Left ventricle myocardium superior (tissue), 1 donor: Measurements from ENCODE around the gene SERAC1. TPM values are rescaled to one million over a fixed set of nuclear protein-coding genes. Genes with fewer than 3 reads are reported as not detected.
"Not testable (repeated sequence)": the region's sequence is repeated elsewhere in the genome, so short reads cannot be mapped to it uniquely, and the experiment has no call there.

Experiments
- ATAC-seq: fragments of 200-7000 bp; cut with Tn5 transposase; one replicate; pipeline ENCODE4 v1.9.1; 2020; ENCODE audit warnings: mild to moderate bottlenecking, moderate library complexity
- DNase-seq: peaks from one replicate; pipeline ENCODE4 v3.0.0-alpha.2; 2020
- intact Hi-C: fragments of 100-400 bp; cut with micrococcal nuclease; formaldehyde crosslinking; loops from one replicate; pipeline ENCODE4 v1.11.0; 2022
- total RNA-seq: library from RNA; stranded (reverse); fragmentation: NEBNext Ultra II Directional; extraction: Animal tissue kit (Norgen Biotek cat#: 25700); gene quantifications from one replicate; pipeline ENCODE4 v1.2.1, GENCODE V29; 2021
- donor health status: DM: no; HTN: yes; CAD: no; lungs with severe emphysema.

Gene SERAC1
- total RNA-seq, 1 donor from 2014 or later, result 5.6 TPM

DNA sequence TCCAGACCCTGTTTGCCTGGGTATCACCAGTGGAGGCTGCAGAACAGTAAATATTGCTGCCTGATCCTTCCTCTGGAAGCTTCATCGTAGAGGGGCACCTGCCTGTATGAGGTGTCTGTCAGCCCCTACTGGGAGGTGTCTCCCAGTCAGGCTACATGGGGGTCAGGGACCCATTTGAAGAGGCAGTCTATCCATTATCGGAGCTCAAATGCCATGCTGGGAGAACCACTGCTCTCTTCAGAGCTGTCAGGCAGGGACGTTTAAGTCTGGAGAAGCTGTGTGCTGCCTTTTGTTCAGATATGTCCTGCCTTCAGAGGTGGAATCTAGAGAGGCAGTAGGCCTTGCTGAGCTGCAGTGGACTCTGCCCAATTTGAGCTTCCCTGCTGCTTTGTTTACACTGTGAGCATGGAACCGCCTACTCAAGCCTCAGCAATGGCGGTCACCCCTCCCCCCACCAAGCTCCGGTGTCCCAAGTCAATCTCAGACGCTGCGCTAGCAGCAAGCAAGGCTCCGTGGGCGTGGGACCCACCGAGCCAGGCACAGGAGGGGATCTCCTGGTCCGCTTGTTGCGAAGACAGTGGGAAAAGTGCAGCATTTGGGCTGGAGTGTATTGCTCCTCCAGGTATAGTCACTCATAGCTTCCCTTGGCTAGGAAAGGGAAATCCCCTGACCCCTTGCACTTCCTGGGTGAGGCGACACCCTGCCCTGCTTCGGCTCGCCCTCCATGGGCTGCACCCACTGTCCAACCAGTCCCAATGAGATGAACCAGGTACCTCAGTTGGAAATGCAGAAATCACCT is 15.3 kb upstream of the SERAC1 start:
- DNase-seq, ATAC-seq, intact Hi-C loops: not testable (repeated sequence)

DNA sequence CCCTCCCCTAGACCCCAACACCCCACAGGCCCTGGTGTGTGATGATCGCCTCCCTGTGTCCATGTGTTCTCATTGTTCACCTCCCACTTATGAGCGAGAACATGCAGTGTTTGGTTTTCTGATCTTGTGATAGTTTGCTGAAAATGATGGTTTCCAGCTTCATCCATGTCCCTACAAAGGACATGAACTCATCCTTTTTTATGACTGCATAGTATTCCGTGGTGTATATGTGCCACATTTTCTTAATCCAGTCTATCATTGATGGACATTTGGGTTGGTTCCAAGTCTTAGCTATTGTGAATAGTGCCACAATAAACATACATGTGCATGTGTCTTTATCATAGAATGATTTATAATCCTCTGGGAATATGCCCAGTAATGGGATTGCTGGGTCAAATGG is 9.7 kb upstream of the SERAC1 start:
- ATAC-seq, DNase-seq, intact Hi-C loops: not testable (repeated sequence)

DNA sequence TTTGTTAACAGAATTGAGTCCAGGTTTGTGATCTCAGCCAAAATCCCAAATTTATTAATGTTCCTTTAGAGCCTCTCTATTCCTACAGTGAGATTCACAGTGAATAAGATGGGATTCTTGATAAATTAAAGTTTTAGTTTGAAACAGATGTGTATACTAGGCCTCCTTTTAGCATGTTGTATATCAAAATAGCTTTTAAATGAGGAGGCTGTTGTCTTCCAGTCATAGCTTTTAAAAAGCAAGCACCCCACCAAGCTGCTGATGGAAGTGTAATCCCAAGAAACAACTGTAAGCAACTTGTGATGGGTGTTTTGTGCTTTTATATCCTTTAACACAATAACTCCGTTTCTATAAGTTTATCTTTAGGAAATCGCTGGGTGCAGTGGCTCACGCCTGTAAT is 7.0 kb upstream of the SERAC1 start:
- no peak for DNase-seq
- ATAC-seq, result no peak
- intact Hi-C loops, result no loop called here

DNA sequence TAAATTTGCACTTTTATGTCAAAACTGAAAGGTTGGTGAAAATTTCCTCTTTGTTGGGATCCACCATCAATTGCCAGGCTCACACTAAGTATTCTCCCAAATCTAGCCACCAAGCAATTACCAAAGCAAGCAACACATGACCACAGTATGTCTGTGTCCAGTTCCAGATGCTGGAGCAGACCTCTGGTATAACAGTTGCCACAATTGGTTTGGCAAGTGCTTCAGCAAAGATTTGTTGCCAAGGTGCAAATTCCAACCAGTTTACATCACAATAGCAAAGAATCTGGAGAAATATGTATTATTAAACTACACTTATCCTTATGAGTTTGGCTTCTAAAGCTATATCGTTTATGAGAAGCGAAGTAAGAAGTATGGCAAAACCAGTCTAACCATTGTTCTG is 6.5 kb upstream of the SERAC1 start:
- intact Hi-C loops, result no loop called here
- no peak for DNase-seq
- ATAC-seq, result peak; percentile 63

DNA sequence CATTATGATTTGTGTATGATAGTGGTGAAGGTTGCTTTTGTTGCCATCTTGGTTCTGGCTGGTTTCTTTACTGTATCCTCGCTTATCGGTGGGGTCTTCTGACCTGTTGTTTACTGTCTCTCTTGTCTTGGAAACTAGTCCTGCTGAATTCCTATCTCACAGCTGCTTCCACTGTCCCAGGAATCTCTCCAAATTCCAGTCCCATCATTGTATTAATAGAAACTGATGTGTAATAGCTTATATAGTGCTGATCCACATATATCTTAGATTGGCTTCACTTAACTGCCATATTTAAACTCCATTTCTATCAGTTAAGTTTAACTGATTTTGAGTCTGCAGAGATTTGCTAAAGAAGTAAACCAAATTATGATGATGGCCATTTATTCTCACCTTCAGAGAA is 6.0 kb upstream of the SERAC1 start:
- intact Hi-C loops, result no loop called here
- ATAC-seq, result no peak
- no peak for DNase-seq

DNA sequence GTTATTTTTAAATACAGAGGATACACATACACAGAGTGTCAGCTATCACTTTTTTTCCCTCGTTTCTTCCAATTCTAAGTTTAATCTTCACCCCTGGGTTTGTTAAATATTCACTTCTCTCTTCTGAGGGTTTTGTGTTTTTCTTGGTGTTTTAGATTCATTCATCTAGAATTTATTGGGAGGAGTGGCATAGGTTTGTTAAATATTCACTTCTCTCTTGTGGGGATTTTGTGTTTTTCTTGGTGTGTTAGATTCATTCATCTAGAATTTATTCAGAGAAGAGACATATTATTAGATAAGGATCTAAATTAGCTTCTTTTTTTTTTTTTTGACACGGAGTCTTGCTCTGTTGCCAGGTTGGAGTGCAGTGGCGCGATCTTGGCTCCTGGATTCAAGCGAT is 3.9 kb upstream of the SERAC1 start:
- intact Hi-C loops, result no loop called here
- no peak for ATAC-seq
- DNase-seq, result no peak

DNA sequence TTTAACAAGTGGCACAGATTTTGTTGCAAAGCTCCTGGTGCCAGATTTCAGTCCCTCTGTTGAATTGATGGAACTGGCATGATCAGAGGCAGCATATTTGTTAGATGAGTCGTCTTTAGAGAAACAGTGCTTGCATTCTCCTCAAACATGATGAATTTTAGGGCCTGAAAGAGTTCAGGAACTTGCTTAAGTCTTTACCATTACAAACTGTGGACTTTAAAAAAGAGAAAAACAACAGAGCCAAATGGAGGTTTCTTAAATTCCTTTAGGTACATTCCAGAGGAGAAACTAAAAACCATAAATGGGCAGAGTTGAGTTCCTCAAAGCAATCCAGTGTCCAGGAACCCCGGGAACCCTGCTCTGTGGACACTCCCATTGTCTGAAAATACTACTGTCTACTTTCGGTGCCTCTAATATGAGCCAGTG is 2.6 kb upstream of the SERAC1 start:
- no peak for ATAC-seq
- intact Hi-C loops, result no loop called here
- DNase-seq, result no peak

DNA sequence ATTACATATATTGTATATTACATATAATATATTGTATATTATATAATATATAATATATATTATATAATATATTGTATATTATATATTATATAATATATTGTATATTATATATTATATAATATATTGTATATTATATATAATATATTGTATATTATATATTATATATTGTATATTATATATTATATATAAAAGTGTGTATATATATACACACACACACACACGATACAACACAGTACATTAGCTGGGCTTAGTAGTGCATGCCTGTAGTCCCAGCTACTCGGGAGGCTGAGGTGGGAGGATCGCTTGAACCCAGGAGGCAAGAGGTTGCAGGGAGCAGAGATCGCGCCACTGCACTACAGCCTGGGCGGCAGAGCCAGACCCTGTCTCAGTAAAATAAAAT is 1.6 kb upstream of the SERAC1 start:
- intact Hi-C loops, ATAC-seq, DNase-seq: not testable (repeated sequence)

DNA sequence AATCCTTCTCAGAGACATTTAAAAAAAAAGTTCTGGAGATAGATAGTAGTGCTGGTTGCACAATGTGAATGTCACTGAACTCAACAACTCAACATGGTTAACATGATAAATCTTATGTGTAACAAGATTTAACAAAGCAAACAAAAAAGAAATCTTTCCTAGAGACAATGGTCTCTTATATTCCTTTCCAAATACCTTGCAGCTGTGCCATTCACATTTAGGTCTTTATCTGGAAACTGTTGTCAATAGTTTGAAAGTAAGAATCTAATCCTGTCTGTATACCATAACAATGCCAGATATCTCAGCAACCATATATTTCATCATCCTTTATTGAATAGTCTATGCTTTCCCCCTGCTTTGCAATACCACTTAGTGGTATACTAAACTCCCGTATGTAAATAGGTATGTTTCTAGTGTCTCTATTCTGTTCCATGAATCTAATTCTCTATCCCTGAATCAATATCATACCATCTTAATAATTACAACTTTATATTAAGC is 2.1 kb downstream of the SERAC1 start:
- ATAC-seq, result no peak
- no peak for DNase-seq
- intact Hi-C loops, result no loop called here

DNA sequence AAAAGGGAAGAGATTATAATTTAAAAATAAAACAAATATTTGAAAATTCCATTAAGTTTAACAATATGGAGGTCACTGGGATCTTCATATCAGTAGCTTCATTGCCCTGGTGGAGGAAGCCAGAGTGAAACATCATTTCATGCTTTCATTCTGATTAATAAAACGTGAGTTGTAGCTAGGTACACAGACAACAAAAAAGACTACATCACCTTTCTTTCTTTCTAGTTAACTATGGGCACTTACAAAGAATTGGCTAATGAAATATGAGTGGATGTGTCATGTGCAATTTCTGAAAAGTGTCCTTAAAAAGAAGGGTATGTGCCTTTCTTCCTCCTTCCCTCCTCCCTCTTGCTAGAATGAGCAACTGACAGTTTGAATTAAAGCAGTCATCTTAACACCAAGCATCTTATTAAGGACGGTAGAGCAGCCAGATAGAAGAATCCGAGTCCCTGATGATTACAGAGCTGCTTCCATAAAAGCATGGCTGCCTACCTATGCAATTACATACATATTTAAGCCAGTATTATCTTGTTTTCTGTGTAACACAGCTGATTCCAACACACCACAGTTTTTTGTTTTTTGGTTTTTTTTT is 3.4 kb downstream of the SERAC1 start:
- no peak for DNase-seq
- ATAC-seq, result no peak
- intact Hi-C loops, result no loop called here

DNA sequence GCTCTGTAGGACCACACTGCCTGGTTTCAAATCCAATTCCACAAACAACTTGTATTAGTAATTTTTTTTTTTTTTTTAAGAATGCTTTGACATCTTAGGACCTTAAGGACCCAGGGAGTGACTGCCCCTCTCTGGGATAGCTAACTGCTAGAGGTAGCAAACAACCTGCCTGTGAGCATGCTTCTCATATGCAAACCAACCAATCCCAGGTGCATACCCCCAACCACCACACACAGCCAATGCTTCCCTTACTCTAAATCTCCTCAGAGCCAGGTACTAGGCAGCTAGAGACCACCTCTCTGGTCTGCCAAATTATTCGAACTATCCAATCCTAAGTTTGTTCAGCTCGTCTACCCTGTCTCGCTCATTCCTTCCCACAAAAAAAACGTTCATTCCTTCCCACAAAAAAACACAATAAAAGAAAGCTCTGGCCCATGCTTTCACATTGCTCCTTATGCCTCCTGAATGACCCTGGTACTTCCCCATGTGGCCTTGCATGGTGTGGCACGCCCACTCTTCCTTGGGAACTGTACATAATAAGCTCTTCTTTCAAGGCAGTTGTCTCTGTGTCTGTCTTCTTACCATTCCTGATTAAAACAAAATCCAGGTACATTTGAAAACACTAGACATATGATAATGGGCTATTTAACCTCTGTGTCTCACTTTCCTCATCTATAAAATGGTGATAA is 6.4 kb downstream of the SERAC1 start:
- intact Hi-C loops, result no loop called here
- DNase-seq, result no peak
- ATAC-seq, result no peak

DNA sequence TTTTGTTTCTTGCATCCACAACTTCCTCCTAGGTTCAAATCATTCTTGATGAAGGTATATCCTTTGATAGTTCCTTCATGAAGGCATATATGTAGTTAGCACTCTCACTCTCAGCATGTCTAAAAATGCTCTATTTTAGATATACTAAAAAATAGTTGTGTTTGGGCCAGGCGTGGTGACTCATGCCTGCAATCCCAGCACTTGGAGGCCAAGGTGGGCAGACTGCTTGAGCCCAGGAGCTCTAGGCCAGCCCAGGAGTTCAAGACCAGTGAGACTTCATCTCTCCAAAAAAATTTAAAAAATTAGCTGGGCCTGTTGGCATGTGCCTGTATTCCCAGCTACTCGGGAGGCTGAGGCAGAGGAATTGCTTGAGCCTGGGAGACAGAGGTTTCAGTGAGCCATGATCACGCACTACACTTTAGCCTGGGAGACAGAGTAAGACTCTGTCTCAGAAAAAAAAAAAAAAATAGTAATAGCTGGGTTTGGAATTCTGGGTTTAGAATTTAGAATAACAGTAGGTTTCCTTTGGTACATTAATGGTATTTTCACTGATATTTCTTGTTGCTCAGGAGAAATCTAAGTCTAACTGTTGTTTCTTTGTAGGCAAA is 7.0 kb downstream of the SERAC1 start:
- DNase-seq (no peak), ATAC-seq (no peak)
- intact Hi-C loops, result no loop called here

DNA sequence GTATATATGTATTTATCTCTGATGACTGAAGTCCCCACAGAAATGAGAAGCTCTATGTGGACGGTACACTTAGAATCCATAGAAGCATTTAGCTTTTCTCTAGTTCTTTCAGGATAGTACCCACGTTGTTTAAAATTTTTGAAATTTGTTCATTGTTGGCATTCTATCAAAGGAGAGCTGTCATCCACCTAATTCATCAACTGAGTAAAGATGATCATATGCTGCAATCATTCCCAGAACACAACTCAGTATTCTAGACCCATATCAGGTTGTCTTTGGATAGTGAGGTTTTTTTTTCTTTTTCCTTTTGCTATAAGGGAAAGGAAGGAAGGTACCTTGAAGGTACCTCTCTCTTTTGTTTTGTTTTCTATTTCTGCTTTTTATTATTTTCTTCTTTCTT is 9.3 kb downstream of the SERAC1 start:
- no peak for DNase-seq
- intact Hi-C loops, result no loop called here
- ATAC-seq, result no peak

DNA sequence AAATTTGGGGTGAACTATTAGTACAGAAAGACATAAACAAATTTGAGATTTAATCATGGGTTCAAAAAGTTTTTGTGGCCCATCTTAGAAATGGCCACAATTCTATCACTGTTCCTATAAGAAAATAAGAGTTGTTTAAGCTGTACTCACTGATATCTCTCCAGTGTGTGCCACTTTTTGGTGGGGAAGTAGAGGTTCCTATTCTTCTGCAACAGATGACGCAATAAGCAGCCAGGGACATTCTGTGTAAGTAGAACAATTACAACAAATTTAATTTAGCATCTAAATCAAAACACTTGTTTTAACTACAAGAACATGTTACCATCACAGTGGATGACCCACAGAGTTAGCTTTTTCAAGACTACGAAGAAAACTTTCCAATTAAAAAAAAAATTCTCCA is 9.9 kb downstream of the SERAC1 start:
- DNase-seq (no peak), ATAC-seq (no peak)
- intact Hi-C loops, result no loop called here

DNA sequence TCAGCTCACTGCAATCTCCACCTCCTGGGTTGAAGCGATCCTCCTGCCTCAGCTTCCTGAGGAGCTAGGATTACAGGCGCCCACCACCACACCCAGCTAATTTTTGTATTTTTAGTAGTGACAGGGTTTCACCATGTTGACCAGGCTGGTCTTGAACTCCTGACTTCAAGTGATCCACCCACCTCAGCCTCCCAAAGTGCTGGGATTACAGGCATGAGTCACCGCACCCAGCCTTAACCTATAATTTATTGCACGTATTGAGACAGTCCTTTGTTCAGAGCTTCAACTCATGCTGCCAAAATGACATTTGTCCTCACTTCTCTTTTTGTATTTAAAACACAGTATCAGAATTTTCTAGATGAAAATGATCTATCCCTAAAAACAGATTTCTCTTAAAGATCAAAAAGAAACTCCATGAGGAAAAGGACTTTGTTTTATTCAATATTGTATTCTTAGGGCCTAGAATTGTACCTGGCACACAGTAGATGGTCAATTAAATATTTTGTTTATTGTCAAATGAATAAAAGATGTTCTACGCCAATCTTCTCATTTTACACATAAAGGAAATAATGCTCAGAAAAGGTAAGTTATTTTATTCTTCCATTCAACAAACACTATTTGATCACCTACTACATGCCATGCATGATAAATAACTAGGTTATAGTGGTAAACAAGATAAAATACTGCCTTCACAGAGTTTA is 10.8 kb downstream of the SERAC1 start:
- ATAC-seq (no peak), DNase-seq (no peak)
- intact Hi-C loops, result no loop called here

DNA sequence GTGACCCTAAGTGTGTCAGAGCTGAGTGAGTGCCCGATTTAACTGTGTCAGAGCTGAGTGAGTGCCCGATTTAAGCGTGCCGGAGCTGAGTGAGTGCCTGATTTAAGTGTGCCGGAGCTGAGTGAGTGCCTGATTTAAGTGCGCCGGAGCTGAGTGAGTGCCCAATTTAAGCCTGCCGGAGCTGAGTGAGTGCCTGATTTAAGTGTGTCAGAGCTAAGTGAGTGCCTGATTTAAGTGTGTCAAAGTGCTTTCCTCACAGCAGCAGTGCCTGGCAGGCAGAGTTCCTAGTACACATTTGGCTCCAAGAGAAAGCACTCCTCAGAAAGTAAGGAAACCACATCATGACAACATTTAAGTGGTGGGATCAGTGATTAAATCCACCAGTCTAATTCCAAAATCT is 13.2 kb downstream of the SERAC1 start:
- ATAC-seq (no peak), DNase-seq (no peak)
- intact Hi-C loops, result no loop called here

DNA sequence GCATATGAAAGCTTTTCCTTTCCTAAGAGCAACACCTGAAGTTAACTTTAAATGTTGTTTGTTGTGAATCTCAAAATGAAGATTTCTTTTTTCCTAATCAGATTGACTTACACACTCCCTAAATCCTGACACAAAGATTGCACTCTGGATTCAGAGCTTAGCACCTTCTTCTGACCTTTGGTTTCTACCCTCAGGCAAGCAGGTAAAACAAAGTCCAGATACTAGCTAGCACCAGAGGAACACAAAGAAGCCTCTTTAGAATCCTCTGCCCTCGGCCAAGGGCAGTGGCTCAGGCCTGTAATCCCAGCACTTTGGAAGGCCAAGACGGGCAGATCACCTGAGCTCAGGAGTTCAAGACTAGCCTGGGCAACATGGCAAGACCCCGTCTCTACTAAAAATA is 14.5 kb downstream of the SERAC1 start:
- intact Hi-C loops, result no loop called here
- no peak for ATAC-seq
- no peak for DNase-seq

DNA sequence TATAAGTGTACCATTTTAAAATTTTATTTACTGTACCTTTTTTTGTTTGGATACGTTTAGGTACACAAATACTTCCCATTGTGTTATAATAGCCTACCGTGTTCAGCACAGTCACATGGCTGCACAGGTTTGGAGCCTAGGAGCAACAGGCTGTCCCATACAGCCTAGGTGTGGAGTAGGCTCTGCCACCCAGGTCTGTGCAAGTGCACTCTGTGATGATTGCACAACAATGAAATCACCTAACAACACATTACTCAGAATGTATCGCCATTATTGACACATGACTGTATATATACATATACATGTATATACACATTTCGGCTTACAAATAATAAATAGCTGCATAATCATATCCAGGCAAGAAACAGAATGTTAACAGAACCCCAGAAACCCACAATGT is 15.4 kb downstream of the SERAC1 start:
- ATAC-seq (no peak), DNase-seq (no peak)
- intact Hi-C loops, result no loop called here

DNA sequence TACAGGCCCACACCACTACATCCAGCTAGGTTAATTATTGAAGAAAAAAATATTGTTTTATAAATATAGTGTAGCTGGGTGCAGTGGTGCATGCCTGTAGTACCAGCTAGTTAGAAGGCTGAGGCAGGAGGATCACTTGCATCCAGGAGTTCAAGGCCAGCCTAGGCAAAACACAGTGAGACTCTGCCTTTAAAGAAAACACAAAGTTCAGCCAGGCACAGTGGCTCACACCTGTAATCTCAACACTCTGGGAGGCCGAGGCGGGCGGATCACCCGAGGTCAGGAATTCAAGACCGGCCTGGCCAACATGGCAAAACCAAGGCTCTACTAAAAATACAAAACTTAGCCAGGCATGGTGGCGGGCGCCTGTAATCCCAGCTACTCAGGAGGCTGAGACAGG is 16.0 kb downstream of the SERAC1 start:
- intact Hi-C loops, DNase-seq, ATAC-seq: not testable (repeated sequence)
